A673 (cell line): ENCODE data around the gene RERE.

Source experiments
- EZH2 ChIP-seq: fragments of 200-600 bp; sonication (generic); IDR thresholded peaks from 2 replicates; pipeline ENCODE4 v1.6.1; 2017; ENCODE audit warnings: borderline replicate concordance, low read depth, mild to moderate bottlenecking, mixed read lengths, antibody characterized with exemption, low read length; ENCODE audit not compliant: poor library complexity, severe bottlenecking
- TF ChIP-seq, protein P1 (sequence below): fragments of 300-800, 200-600 bp; sonication (generic); conservative IDR thresholded peaks from 2 replicates; pipeline ENCODE4 v1.5.1; 2017; ENCODE audit warnings: low read depth, mild to moderate bottlenecking, antibody characterized with exemption, low read length, moderate library complexity, mixed read lengths

DNA sequence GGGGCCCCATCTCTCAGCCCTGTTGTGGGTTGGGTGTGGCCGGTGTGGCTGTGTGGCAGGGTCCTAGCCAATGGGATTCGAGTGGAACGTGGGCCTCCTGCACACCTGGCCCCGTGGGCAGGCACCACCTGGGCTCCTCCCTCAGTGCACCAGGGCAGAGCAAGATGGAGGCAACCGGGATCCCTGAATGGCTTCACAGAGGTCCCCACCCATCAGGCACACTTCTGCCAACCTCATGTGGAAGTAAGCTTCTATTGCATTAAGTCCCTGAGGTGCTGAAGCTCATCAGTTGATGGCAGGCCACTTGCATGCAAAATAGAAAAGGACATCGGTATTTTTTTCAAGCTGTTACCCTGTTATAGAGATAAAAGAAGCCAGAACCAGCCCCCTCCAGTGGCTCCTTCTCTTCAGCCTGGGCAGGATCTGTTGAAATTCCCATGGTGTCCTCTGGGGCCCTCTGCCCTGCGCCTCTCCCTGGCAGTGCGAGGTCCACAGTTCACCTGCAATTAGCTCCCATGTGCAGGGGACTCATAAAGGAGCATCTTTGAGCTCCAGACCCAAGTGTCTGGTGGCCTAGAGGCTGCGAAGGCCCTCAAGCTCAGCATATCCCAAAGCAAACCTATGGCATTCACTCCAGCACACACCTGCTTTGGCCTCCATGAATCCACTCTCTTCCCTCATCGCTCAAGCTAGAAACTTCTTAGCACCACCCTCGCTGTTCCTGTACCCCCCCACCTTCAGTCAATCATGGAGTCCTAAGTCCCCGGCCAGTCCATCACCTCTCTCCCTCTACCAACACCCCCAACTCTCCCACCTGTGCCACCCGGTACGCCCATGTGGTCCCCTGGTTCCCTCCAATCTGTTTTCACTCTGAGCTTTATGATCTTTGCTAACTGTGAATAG lies 501.6 kb downstream of the RERE start:
- TF ChIP-seq, protein P1, sequence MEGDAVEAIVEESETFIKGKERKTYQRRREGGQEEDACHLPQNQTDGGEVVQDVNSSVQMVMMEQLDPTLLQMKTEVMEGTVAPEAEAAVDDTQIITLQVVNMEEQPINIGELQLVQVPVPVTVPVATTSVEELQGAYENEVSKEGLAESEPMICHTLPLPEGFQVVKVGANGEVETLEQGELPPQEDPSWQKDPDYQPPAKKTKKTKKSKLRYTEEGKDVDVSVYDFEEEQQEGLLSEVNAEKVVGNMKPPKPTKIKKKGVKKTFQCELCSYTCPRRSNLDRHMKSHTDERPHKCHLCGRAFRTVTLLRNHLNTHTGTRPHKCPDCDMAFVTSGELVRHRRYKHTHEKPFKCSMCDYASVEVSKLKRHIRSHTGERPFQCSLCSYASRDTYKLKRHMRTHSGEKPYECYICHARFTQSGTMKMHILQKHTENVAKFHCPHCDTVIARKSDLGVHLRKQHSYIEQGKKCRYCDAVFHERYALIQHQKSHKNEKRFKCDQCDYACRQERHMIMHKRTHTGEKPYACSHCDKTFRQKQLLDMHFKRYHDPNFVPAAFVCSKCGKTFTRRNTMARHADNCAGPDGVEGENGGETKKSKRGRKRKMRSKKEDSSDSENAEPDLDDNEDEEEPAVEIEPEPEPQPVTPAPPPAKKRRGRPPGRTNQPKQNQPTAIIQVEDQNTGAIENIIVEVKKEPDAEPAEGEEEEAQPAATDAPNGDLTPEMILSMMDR: 0 out of 2 replicates have a peak, but pooled peaks have one; percentile 20
- TF ChIP-seq EZH2: no peak
